Measurements from ENCODE around the gene EOLA1.
"Not testable (repeated sequence)": the region's sequence is repeated elsewhere in the genome, so short reads cannot be mapped to it uniquely, and the experiment has no call there.

GRCh38 chrX:149573456-149573855 lies 32.6 kb downstream of the EOLA1 start:
- not testable (repeated sequence) for TF ChIP-seq CTCF (conservative IDR thresholded peaks at IDR 0.05); EZH2 (IDR thresholded peaks at IDR 0.05; ENCODE audit: low read depth)
